Keratinocyte (primary cell): Measurements from ENCODE around the gene COL8A1. TPM values are rescaled to one million over a fixed set of nuclear protein-coding genes. Genes with fewer than 3 reads are reported as not detected.

ENCODE experiments used
- DNase-seq: peaks from one replicate; pipeline ENCODE4 v3.0.0-alpha.2; 2011; ENCODE audit warnings: low read depth, missing footprints, low spot score
- FAIRE-seq: peaks from 2 replicates; lab custom pipeline; 2011; peaks lifted over from hg19 to GRCh38; lab: Jason Lieb, UNC
- H2AFZ ChIP-seq: 2 replicates; pipeline ENCODE4 v1.6.0; 2012; ENCODE audit warnings: low read length, control low read depth, inconsistent platforms; ENCODE audit not compliant: control insufficient read depth
- H3K27ac ChIP-seq: 2 replicates; pipeline ENCODE4 v1.5.1; 2011; ENCODE audit warnings: low read length; ENCODE audit not compliant: control insufficient read depth, insufficient read depth
- H3K27me3 ChIP-seq: 3 replicates; pipeline ENCODE4 v1.6.0; 2011; ENCODE audit warnings: low read length; ENCODE audit not compliant: control insufficient read depth, insufficient read depth; ENCODE audit errors: extremely low read depth
- H3K36me3 ChIP-seq, 2 experiments: 2 replicates in 1 of 2; 3 replicates in 1 of 2; pipeline ENCODE4 v1.5.1; 2011; ENCODE audit warnings: low read length in 2 of 2, mild to moderate bottlenecking in 1 of 2; ENCODE audit not compliant: control insufficient read depth in 2 of 2, insufficient read depth in 2 of 2; ENCODE audit errors: extremely low read depth in 1 of 2
- H3K4me1 ChIP-seq: 3 replicates; pipeline ENCODE4 v1.5.1; 2011; ENCODE audit warnings: low read length; ENCODE audit not compliant: control insufficient read depth, insufficient read depth; ENCODE audit errors: extremely low read depth
- H3K4me2 ChIP-seq: 3 replicates; pipeline ENCODE4 v1.6.0; 2011; ENCODE audit warnings: low read depth, low read length; ENCODE audit not compliant: control insufficient read depth, insufficient read depth; ENCODE audit errors: extremely low read depth
- H3K4me3 ChIP-seq, 3 experiments: fragments of 200-600 bp in 1 of 3; sonication (generic) in 1 of 3; 2 replicates in 2 of 3; 3 replicates in 1 of 3; pipeline ENCODE4 v1.5.1; 2011 to 2016; ENCODE audit warnings: low read length in 3 of 3, mild to moderate bottlenecking in 3 of 3, control low read depth in 2 of 3, inconsistent platforms in 1 of 3, low read depth in 1 of 3, mixed read lengths in 1 of 3, mixed run types in 1 of 3, moderate library complexity in 1 of 3; ENCODE audit not compliant: control insufficient read depth in 2 of 3, insufficient read depth in 2 of 3; ENCODE audit errors: extremely low read depth in 1 of 3
- H3K79me2 ChIP-seq: 2 replicates; pipeline ENCODE4 v1.6.0; 2012; ENCODE audit warnings: low read length; ENCODE audit not compliant: control insufficient read depth, insufficient read depth
- H3K9ac ChIP-seq: 3 replicates; pipeline ENCODE4 v1.6.0; 2011; ENCODE audit warnings: low read length; ENCODE audit not compliant: control insufficient read depth, insufficient read depth; ENCODE audit errors: extremely low read depth
- H3K9me1 ChIP-seq: 3 replicates; pipeline ENCODE4 v1.6.0; 2011; ENCODE audit warnings: low read length; ENCODE audit not compliant: control insufficient read depth, insufficient read depth; ENCODE audit errors: extremely low read depth
- H3K9me3 ChIP-seq: 2 replicates; pipeline ENCODE4 v1.5.1; 2012; ENCODE audit warnings: low read depth, low read length; ENCODE audit not compliant: control insufficient read depth
- H4K20me1 ChIP-seq: 3 replicates; pipeline ENCODE4 v1.6.0; 2011; ENCODE audit warnings: low read length; ENCODE audit not compliant: control insufficient read depth, insufficient read depth; ENCODE audit errors: extremely low read depth
- EZH2 ChIP-seq: IDR thresholded peaks from one replicate; pipeline ENCODE4 v1.6.1; 2012; ENCODE audit warnings: inconsistent platforms, mild to moderate bottlenecking, low read length, moderate library complexity
- dilution Hi-C: fragments of 300-500 bp; cut with MboI; formaldehyde crosslinking; loops from one replicate; pipeline ENCODE4 v1.7.0; 2020; ENCODE audit warnings: low sequenced_read_pairs; ENCODE audit not compliant: extremely low pct_ligation_motif_present
- polyA plus RNA-seq, 5 experiments: library from polyadenylated mRNA; depleted of rRNA in 3 of 5; stranded (reverse) in 3 of 5; stranded (forward) in 1 of 5; unstranded in 1 of 5; fragments of >200 nt; gene quantifications; 1 replicate in 1 of 5; 2 replicates in 3 of 5; 3 replicates in 1 of 5; pipeline versions ENCODE4 v1.2.1 to v1.2.3, GENCODE V29; 2011 to 2012; ENCODE audit warnings: missing spikeins in 2 of 5, low read depth in 1 of 5, low replicate concordance in 1 of 5
- TF ChIP-seq, protein P1 (sequence below), 3 experiments: IDR thresholded peaks in 1 of 3; conservative IDR thresholded peaks in 1 of 3; optimal IDR thresholded peaks in 1 of 3; 2 replicates in 2 of 3; 3 replicates in 1 of 3; pipeline versions ENCODE3 to v1.5.1; 2011; ENCODE audit warnings: low read length in 3 of 3, mild to moderate bottlenecking in 3 of 3, moderate library complexity in 2 of 3, control low read depth in 1 of 3, inconsistent platforms in 1 of 3; ENCODE audit not compliant: insufficient read depth in 2 of 3; ENCODE audit errors: extremely low read depth in 1 of 3

The COL8A1 gene
- polyA plus RNA-seq, 1 donor (not counting 4 experiments of a cell fraction or from before 2014, with no cell fraction given): 102 TPM

DNA sequence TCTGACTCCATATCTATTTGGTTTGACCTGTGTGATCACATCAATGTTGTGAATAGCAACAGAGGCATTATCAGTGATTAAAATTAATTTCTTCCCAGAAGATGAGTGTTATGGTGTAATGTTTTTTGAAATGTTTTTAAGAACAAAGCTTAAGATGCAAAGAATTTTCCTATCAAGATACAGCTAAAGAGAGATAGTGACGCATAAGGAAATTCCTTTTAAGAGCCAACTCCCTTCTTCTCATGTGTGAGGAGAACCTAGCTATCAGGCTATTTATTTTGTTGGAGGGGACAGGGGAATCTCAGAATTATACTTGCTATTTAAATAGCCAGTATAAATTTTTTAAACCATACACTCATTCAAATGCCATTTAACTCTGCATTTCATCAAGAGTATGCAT is 71.3 kb downstream of the COL8A1 start:
- Histone ChIP-seq H3K9me1 (no peaks in the 10 kb centered on the region), H3K4me2 (no peak overlapping the region), H3K79me2 (no peaks in the 10 kb centered on the region), H3K27me3 (no peaks in the 10 kb centered on the region), H3K36me3 (peaks cover 0 to 1% of the 10 kb centered on the region in 2 experiments), H3K27ac (no peak overlapping the region), H3K9ac (no peak overlapping the region), H2AFZ (no peak overlapping the region), H4K20me1 (no peaks in the 10 kb centered on the region), H3K4me3 (no peak overlapping the region), H3K4me1 (no peaks in the 10 kb centered on the region), H3K9me3 (no peaks in the 10 kb centered on the region)
- TF ChIP-seq, protein P1, sequence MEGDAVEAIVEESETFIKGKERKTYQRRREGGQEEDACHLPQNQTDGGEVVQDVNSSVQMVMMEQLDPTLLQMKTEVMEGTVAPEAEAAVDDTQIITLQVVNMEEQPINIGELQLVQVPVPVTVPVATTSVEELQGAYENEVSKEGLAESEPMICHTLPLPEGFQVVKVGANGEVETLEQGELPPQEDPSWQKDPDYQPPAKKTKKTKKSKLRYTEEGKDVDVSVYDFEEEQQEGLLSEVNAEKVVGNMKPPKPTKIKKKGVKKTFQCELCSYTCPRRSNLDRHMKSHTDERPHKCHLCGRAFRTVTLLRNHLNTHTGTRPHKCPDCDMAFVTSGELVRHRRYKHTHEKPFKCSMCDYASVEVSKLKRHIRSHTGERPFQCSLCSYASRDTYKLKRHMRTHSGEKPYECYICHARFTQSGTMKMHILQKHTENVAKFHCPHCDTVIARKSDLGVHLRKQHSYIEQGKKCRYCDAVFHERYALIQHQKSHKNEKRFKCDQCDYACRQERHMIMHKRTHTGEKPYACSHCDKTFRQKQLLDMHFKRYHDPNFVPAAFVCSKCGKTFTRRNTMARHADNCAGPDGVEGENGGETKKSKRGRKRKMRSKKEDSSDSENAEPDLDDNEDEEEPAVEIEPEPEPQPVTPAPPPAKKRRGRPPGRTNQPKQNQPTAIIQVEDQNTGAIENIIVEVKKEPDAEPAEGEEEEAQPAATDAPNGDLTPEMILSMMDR (optimal IDR thresholded peaks at IDR 0.05 in 1 of 3, IDR thresholded peaks at IDR 0.05 in 1 of 3, conservative IDR thresholded peaks at IDR 0.05 in 1 of 3; ENCODE audit: extremely low read depth in 1 of 3, insufficient read depth in 2 of 3, low read length in 3 of 3): no peak
- no peak for TF ChIP-seq EZH2
- DNase-seq (no peak), FAIRE-seq (no peak)
- dilution Hi-C loops: no loop called here

DNA sequence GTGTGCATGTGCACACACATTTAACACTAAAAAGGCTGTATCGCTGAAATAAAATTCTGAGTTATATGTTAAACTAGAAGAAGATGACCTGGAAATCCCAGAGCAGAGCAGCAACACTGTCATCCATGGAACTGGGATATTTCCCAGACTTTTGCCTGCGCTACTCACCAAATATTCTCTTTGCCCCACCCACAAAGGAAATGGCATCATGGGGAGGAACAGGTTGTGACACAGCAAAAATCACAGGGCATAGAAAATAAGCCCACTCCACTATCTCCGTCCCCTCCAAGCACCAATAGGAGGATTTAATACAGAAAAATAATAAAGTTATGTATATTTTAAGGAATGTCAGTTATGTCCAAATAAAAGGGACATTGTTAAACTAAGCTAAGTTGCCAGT is 71.7 kb downstream of the COL8A1 start:
- Histone ChIP-seq H3K4me3 (no peak overlapping the region), H3K36me3 (peaks cover 0 to 1% of the 10 kb centered on the region in 2 experiments), H3K27me3 (no peaks in the 10 kb centered on the region), H3K9me1 (no peaks in the 10 kb centered on the region), H3K4me2 (no peak overlapping the region), H3K79me2 (no peaks in the 10 kb centered on the region), H3K27ac (no peak overlapping the region), H3K9me3 (no peaks in the 10 kb centered on the region), H4K20me1 (no peaks in the 10 kb centered on the region), H3K4me1 (no peaks in the 10 kb centered on the region), H2AFZ (no peak overlapping the region), H3K9ac (no peak overlapping the region)
- DNase-seq (no peak), FAIRE-seq (no peak)
- TF ChIP-seq, protein P1 (optimal IDR thresholded peaks at IDR 0.05 in 1 of 3, IDR thresholded peaks at IDR 0.05 in 1 of 3, conservative IDR thresholded peaks at IDR 0.05 in 1 of 3; ENCODE audit: extremely low read depth in 1 of 3, insufficient read depth in 2 of 3, low read length in 3 of 3): no peak
- TF ChIP-seq EZH2: no peak
- dilution Hi-C loops: no loop called here
